OCI-LY1 (cell line): ENCODE data around the gene OBSL1.

ENCODE experiments used
- H2AFZ ChIP-seq: fragments of 200-600 bp; sonication (generic), shearing (Covaris generic); 2 replicates; pipeline ENCODE4 v1.6.0; 2014; ENCODE audit warnings: antibody characterized with exemption, mild to moderate bottlenecking, low read length
- H3F3A ChIP-seq: fragments of 200-600 bp; sonication (generic), shearing (Covaris generic); 2 replicates; pipeline ENCODE4 v1.6.0; 2014; ENCODE audit warnings: mild to moderate bottlenecking, antibody characterized with exemption, low read length, moderate library complexity; ENCODE audit not compliant: insufficient read depth
- H3K27ac ChIP-seq: fragments of 200-600 bp; sonication (generic); 2 replicates; pipeline ENCODE4 v1.5.1; 2014; ENCODE audit warnings: low read length, mixed run types, mild to moderate bottlenecking, low read depth; ENCODE audit not compliant: poor library complexity, severe bottlenecking
- H3K27me3 ChIP-seq: fragments of 200-600 bp; sonication (generic); 2 replicates; pipeline ENCODE4 v1.6.0; 2014; ENCODE audit warnings: antibody characterized with exemption, mild to moderate bottlenecking, low read length, moderate library complexity; ENCODE audit not compliant: insufficient read depth
- H3K36me3 ChIP-seq: fragments of 200-600 bp; sonication (generic); 2 replicates; pipeline ENCODE4 v1.6.1; 2014; ENCODE audit warnings: mild to moderate bottlenecking, antibody characterized with exemption, low read length, moderate library complexity, mixed read lengths; ENCODE audit not compliant: insufficient read depth
- H3K4me1 ChIP-seq: fragments of 200-600 bp; sonication (generic); 2 replicates; pipeline ENCODE4 v1.5.1; 2014; ENCODE audit warnings: mild to moderate bottlenecking, low read length, moderate library complexity; ENCODE audit not compliant: insufficient read depth, severe bottlenecking
- H3K4me2 ChIP-seq: fragments of 200-600 bp; sonication (generic), shearing (Covaris generic); 2 replicates; pipeline ENCODE4 v1.6.1; 2014; ENCODE audit warnings: low read length
- H3K4me3 ChIP-seq: fragments of 200-600 bp; sonication (generic); 2 replicates; pipeline ENCODE4 v1.5.1; 2014; ENCODE audit warnings: low read length, low read depth, mild to moderate bottlenecking, mixed read lengths; ENCODE audit not compliant: poor library complexity, severe bottlenecking
- H3K79me2 ChIP-seq: fragments of 200-600 bp; shearing (Covaris generic); 2 replicates; pipeline ENCODE4 v1.6.1; 2016; ENCODE audit warnings: mixed run types, low read length, mixed read lengths; ENCODE audit not compliant: insufficient read depth
- H3K9ac ChIP-seq: fragments of 200-600 bp; sonication (generic), shearing (Covaris generic); 2 replicates; pipeline ENCODE4 v1.6.1; 2014; ENCODE audit warnings: mild to moderate bottlenecking, low read length, mixed read lengths
- H3K9me2 ChIP-seq: fragments of 200-600 bp; sonication (generic), shearing (Covaris generic); 2 replicates; pipeline ENCODE4 v1.6.1; 2014; ENCODE audit warnings: low read depth, mild to moderate bottlenecking, low read length, mixed read lengths
- H3K9me3 ChIP-seq: fragments of 200-600 bp; shearing (Covaris generic); 2 replicates; pipeline ENCODE4 v1.6.1; 2014; ENCODE audit warnings: low read length, mixed read lengths
- H4K20me1 ChIP-seq: fragments of 200-600 bp; sonication (generic), shearing (Covaris generic); 2 replicates; pipeline ENCODE4 v1.6.0; 2016; ENCODE audit warnings: mild to moderate bottlenecking, low read length; ENCODE audit not compliant: insufficient read depth
- EZH2 ChIP-seq: fragments of 200-600 bp; sonication (generic), shearing (Covaris generic); IDR thresholded peaks from 2 replicates; pipeline ENCODE4 v1.8.0; 2017; ENCODE audit warnings: borderline replicate concordance, mixed run types, mild to moderate bottlenecking, antibody characterized with exemption, low read length, moderate library complexity, mixed read lengths
- TF ChIP-seq, protein P1 (sequence below): fragments of 200-600 bp; sonication (generic), shearing (Covaris generic); IDR thresholded peaks from 2 replicates; pipeline ENCODE4 v1.5.1; 2017; ENCODE audit warnings: mild to moderate bottlenecking, antibody characterized with exemption, low read length, moderate library complexity, mixed read lengths

The OBSL1 gene

DNA sequence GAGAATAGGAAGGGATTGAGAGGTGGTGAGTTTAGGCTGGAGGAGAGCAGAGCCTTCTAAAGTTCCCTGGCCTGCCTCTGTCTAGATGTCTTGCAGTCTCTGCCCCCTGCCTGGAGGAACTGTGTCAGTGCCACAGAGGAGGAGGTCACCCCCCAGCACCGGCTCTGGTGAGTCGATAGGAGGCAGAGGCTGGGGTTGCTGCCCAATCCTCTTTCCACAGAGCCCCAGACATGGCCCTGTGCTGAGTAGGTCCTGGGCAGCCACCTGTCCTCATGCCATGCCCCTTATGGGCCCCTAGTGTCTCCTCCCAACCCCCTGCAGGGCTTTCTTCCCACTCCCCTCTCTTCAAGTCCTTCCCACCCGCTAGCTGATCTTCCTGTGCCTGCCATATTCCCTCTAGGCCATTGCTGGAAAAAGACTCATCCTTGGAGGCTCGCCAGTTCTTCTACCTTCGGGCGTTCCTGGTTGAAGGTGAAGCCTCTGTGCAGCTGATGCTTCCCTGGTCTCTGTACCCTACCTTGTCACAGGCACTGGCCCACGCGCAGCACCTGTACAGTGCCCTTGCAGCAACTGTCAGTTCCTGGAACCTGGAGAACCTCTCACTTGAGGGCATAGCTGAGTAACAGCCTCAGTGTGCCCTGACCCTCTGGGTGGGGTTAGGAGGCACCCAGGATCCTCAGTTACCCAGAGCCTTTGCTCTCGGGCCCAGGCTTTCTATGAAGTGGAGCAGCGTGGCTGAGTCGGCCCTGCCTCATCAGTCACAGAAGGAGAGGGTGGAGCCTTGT, 42.9 kb upstream of the OBSL1 start:
- Histone ChIP-seq H3K4me1 (peaks cover 7% of the 10 kb centered on the region), H3K4me2 (no peak overlapping the region), H3K79me2 (no peaks in the 10 kb centered on the region), H3K27me3 (no peaks in the 10 kb centered on the region), H3K9ac (no peak overlapping the region), H3F3A (no peaks in the 10 kb centered on the region), H3K4me3 (no peak overlapping the region), H3K9me2 (no peaks in the 10 kb centered on the region), H3K9me3 (no peaks in the 10 kb centered on the region), H3K36me3 (peaks cover 29% of the 10 kb centered on the region), H4K20me1 (no peaks in the 10 kb centered on the region), H3K27ac (no peak overlapping the region), H2AFZ (no peak overlapping the region)
- TF ChIP-seq EZH2, result no peak

DNA sequence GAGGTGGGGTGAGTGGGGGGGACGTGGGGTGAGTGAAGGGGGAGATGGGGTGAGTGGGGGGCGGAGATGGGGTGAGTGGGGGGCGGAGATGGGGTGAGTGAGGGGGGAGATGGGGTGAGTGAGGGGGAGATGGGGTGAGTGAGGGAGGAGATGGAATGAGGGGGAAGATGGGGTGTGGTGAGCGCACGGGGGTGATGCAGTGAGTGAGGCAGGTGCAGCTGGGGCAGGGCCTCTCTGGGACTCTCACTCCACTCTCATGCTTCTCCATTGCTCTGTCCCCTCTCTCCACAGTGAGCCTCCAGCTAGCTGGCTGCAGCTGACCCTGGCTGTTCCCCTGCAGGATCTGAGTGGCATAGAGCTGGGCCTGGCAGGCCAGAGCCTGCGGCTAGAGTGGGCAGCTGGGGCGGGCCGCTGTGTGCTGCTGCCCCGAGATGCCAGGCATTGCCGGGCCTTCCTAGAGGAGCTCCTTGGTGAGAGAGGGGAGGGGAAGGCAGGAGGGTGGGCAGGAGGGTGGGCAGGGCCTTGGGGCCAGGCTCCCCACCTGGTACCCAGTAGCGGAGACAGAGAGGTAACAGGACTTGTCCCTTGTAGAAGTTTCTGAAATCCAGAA, 42.2 kb upstream of the OBSL1 start:
- no peaks in the 10 kb centered on the region for H3K9me2 ChIP-seq
- no peak overlapping the region for H3K9ac ChIP-seq
- H3K9me3 ChIP-seq, result no peaks in the 10 kb centered on the region
- no peaks in the 10 kb centered on the region for H3K79me2 ChIP-seq
- H3K4me3 ChIP-seq, result no peak overlapping the region
- no peaks in the 10 kb centered on the region for H4K20me1 ChIP-seq
- no peaks in the 10 kb centered on the region for H3K27me3 ChIP-seq
- no peak overlapping the region for H3K4me2 ChIP-seq
- H3K4me1 ChIP-seq, result peaks cover 7% of the 10 kb centered on the region
- peaks cover 29% of the 10 kb centered on the region for H3K36me3 ChIP-seq
- H2AFZ ChIP-seq, result no peak overlapping the region
- no peaks in the 10 kb centered on the region for H3F3A ChIP-seq
- H3K27ac ChIP-seq, result no peak overlapping the region
- TF ChIP-seq, protein P1, sequence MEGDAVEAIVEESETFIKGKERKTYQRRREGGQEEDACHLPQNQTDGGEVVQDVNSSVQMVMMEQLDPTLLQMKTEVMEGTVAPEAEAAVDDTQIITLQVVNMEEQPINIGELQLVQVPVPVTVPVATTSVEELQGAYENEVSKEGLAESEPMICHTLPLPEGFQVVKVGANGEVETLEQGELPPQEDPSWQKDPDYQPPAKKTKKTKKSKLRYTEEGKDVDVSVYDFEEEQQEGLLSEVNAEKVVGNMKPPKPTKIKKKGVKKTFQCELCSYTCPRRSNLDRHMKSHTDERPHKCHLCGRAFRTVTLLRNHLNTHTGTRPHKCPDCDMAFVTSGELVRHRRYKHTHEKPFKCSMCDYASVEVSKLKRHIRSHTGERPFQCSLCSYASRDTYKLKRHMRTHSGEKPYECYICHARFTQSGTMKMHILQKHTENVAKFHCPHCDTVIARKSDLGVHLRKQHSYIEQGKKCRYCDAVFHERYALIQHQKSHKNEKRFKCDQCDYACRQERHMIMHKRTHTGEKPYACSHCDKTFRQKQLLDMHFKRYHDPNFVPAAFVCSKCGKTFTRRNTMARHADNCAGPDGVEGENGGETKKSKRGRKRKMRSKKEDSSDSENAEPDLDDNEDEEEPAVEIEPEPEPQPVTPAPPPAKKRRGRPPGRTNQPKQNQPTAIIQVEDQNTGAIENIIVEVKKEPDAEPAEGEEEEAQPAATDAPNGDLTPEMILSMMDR, result no peak
- TF ChIP-seq EZH2, result no peak

DNA sequence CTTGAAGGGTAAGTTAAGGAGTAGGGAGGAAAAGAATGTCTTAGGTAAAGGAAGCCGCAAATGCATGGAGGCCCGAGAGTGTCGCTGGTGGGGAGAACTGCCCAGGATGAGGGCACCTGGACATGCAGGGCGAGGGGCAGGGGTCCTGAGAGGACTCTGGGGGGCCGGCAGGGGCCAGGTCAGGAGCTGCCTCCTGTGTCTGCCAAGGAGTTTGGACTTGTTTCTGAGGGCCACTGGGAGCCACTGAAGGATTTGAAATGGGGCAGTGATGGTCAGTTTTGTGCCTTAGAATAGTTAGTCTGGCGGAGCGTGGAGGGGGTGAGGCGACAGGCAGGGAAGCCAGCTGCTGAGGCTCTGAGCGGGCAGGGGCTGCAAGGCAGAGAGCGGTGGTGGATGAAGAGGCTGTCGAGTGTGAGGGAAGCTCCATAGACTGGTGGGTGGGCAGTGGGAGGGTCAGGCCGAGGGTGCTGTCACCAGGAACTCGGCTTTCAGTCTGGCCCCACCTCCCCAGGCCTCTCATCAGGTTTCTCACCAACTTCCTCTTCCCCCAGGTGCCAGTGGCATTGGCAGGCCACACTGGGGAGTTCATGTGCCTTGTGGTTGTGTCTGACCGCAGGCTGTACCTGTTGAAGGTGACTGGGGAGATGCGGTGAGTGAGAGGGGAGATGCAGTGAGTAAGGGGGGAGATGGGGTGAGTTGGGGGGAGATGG, 41.4 kb upstream of the OBSL1 start:
- Histone ChIP-seq H3K9me2 (no peaks in the 10 kb centered on the region), H2AFZ (no peak overlapping the region), H3K9me3 (no peaks in the 10 kb centered on the region), H3K27ac (no peak overlapping the region), H3K79me2 (no peaks in the 10 kb centered on the region), H3K4me2 (peak overlapping the region; percentile 8; the same call in 1 of the 2 replicates), H4K20me1 (no peaks in the 10 kb centered on the region), H3K36me3 (peaks cover 29% of the 10 kb centered on the region), H3K27me3 (no peaks in the 10 kb centered on the region), H3K4me3 (no peak overlapping the region), H3F3A (no peaks in the 10 kb centered on the region), H3K4me1 (peaks cover 7% of the 10 kb centered on the region), H3K9ac (no peak overlapping the region; the same call in 1 of the 2 replicates)
- TF ChIP-seq, protein P1, result no peak
- TF ChIP-seq EZH2, result no peak
